OCI-LY7 (cell line): ENCODE results near the gene DVL1. TPM values are rescaled to one million over a fixed set of nuclear protein-coding genes. Genes with fewer than 3 reads are reported as not detected.

Experiments used
- BruUV-seq: library from RNA; stranded (reverse); fragments of 400-500 nt; replicated peaks from 2 replicates; lab custom pipeline; 2021; lab: Mats Ljungman, UMichigan
- CTCF ChIA-PET: fragments of 300-600 bp; sonication (Branson Sonifier 250); formaldehyde crosslinking; loops from one replicate; lab custom pipeline; 2022; ENCODE audit warnings: antibody characterized with exemption; ENCODE audit not compliant: unreplicated experiment; lab: Charles Lee
- POLR2A ChIA-PET: fragments of 300-600 bp; sonication (Branson Sonifier 250); formaldehyde crosslinking; loops from one replicate; lab custom pipeline; 2022; ENCODE audit warnings: antibody characterized with exemption; lab: Charles Lee
- DNase-seq: peaks from one replicate; pipeline ENCODE4 v3.0.0-alpha.2; 2015; ENCODE audit warnings: low spot score
- H2AFZ ChIP-seq: fragments of 200-600 bp; sonication (generic), shearing (Covaris generic); 2 replicates; pipeline ENCODE4 v1.6.1; 2014; ENCODE audit warnings: mild to moderate bottlenecking, antibody characterized with exemption, low read length, moderate library complexity
- H3K27ac ChIP-seq: fragments of 200-600 bp; sonication (generic); 2 replicates; pipeline ENCODE4 v1.5.1; 2014; ENCODE audit warnings: mixed run types, low read depth, mild to moderate bottlenecking, moderate library complexity, low read length, inconsistent platforms; ENCODE audit not compliant: poor library complexity, severe bottlenecking
- H3K36me3 ChIP-seq: fragments of 200-600 bp; sonication (generic); 2 replicates; pipeline ENCODE4 v1.6.1; 2014; ENCODE audit warnings: mild to moderate bottlenecking, antibody characterized with exemption, low read length, moderate library complexity, mixed read lengths; ENCODE audit not compliant: insufficient read depth
- H3K4me1 ChIP-seq: fragments of 200-600 bp; sonication (generic); 2 replicates; pipeline ENCODE4 v1.5.1; 2014; ENCODE audit warnings: mild to moderate bottlenecking, low read length; ENCODE audit not compliant: insufficient read depth, poor library complexity, severe bottlenecking
- H3K4me2 ChIP-seq: fragments of 200-600 bp; sonication (generic); 2 replicates; pipeline ENCODE4 v1.6.1; 2014; ENCODE audit warnings: mild to moderate bottlenecking, low read length
- H3K4me3 ChIP-seq: fragments of 200-600 bp; sonication (generic); 2 replicates; pipeline ENCODE4 v1.5.1; 2014; ENCODE audit warnings: mild to moderate bottlenecking, low read depth, low read length; ENCODE audit not compliant: poor library complexity, severe bottlenecking
- H3K79me2 ChIP-seq: fragments of 200-600 bp; sonication (generic); 2 replicates; pipeline ENCODE4 v1.6.1; 2016; ENCODE audit warnings: low read depth, mild to moderate bottlenecking, low read length, moderate library complexity, mixed read lengths; ENCODE audit not compliant: insufficient read depth
- H3K9me2 ChIP-seq: fragments of 200-600 bp; sonication (generic); 2 replicates; pipeline ENCODE4 v1.6.1; 2016; ENCODE audit warnings: mild to moderate bottlenecking, low read length, mixed read lengths; ENCODE audit not compliant: insufficient read depth
- H3K9me3 ChIP-seq: fragments of 200-600 bp; sonication (generic); 2 replicates; pipeline ENCODE4 v1.6.1; 2014; ENCODE audit warnings: mild to moderate bottlenecking, mixed run types, low read length, mixed read lengths
- H4K20me1 ChIP-seq: fragments of 200-600 bp; sonication (generic); 2 replicates; pipeline ENCODE4 v1.6.1; 2014; ENCODE audit warnings: mild to moderate bottlenecking, antibody characterized with exemption, low read length, moderate library complexity, mixed read lengths; ENCODE audit not compliant: insufficient read depth
- EZH2phosphoT487 ChIP-seq: fragments of 200-600 bp; sonication (generic); IDR thresholded peaks from 2 replicates; pipeline ENCODE4 v1.6.1; 2018; ENCODE audit warnings: low read depth, borderline replicate concordance, mild to moderate bottlenecking, mixed run types, antibody characterized with exemption, low read length, moderate library complexity, mixed read lengths
- intact Hi-C: fragments of 100-400 bp; cut with micrococcal nuclease; formaldehyde crosslinking; loops from one replicate; pipeline ENCODE4 v1.10.0; 2022; ENCODE audit not compliant: unreplicated experiment
- microRNA-seq: library from miRNA; unstranded; fragments of <30 nt; microRNA quantifications from one replicate; pipeline ENCODE4 v1.2.0, GENCODE V29; 2022; ENCODE audit warnings: borderline replicate concordance
- small RNA-seq: library from RNA; depleted of rRNA; stranded (forward); fragments of <200 nt; gene quantifications from one replicate; pipeline ENCODE3, GENCODE V24; 2014
- total RNA-seq, 2 experiments: library from RNA; depleted of rRNA in 1 of 2; stranded (reverse); fragments of >200 nt in 1 of 2; shearing (Covaris generic) in 1 of 2; gene quantifications; 2 replicates each; pipeline ENCODE4 v1.2.3, GENCODE V29; 2014 to 2022
- TF ChIP-seq, protein P1 (sequence below): fragments of 200-600 bp; sonication (generic); conservative IDR thresholded peaks from 2 replicates; pipeline ENCODE4 v1.5.1; 2014; ENCODE audit warnings: mild to moderate bottlenecking, antibody characterized with exemption, low read length, moderate library complexity, mixed read lengths

DVL1 gene
- total RNA-seq, 2 experiments from 2014 or later, result 27.8 to 47.1 TPM

DNA sequence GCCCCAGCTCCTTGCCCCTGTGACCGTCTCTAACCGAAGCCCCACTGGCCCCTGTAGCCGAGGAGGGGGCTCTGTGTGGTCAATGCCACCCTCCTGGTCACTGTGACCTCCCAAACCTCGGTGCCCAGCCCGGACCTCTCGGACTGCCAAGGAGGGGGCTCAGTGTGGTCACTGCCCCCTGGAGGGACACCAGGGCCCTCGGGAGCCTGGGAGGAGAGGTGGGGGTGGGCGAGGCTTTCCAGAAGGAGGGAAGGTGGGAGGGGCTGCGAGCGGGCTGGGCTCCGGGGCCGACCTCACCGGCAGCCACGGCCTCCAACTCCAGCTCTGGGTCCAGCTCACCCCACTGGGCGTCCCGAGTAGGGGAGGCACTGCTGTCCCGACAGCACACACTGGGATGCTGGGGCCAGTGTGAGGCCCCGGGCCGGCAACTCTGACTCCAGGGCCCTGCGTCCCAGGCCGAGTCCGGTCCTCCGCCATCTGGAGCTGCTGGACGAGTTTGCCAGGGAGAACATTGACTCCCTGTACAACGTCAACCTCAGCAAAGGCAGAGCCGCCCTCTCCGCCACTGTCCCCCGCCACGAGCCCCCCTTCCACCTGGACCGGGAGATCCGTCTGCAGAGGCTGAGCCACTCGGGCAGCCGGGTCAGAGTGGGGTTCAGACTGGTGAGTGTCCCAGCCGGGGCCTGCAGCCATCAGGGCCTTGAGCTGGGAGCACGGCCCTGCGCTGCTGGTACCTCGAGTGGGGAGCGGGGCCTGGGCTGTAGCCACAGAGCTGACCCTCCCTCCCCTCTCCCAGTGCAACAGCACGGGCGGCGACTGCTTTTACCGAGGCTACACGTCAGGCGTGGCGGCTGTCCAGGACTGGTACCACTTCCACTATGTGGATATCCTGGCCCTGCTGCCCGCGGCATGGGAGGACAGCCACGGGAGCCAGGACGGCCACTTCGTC, 62.6 kb downstream of the DVL1 start:
- no peak overlapping the region for H3K27ac ChIP-seq
- H3K79me2 ChIP-seq, result no peaks in the 10 kb centered on the region
- H4K20me1 ChIP-seq, result no peaks in the 10 kb centered on the region
- no peaks in the 10 kb centered on the region for H3K9me2 ChIP-seq
- no peak for DNase-seq
- no TSS peak for BruUV-seq
- TF ChIP-seq, protein P1, sequence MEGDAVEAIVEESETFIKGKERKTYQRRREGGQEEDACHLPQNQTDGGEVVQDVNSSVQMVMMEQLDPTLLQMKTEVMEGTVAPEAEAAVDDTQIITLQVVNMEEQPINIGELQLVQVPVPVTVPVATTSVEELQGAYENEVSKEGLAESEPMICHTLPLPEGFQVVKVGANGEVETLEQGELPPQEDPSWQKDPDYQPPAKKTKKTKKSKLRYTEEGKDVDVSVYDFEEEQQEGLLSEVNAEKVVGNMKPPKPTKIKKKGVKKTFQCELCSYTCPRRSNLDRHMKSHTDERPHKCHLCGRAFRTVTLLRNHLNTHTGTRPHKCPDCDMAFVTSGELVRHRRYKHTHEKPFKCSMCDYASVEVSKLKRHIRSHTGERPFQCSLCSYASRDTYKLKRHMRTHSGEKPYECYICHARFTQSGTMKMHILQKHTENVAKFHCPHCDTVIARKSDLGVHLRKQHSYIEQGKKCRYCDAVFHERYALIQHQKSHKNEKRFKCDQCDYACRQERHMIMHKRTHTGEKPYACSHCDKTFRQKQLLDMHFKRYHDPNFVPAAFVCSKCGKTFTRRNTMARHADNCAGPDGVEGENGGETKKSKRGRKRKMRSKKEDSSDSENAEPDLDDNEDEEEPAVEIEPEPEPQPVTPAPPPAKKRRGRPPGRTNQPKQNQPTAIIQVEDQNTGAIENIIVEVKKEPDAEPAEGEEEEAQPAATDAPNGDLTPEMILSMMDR, result no peak
- TF ChIP-seq EZH2phosphoT487, result no peak
- ChIA-PET CTCF (no interaction called here), POLR2A (no interaction called here)
- intact Hi-C loops, result no loop called here
- no peak overlapping the region for H3K4me2 ChIP-seq
- H3K9me3 ChIP-seq, result no peaks in the 10 kb centered on the region
- H3K4me3 ChIP-seq, result no peak overlapping the region
- no peaks in the 10 kb centered on the region for H3K36me3 ChIP-seq
- H3K4me1 ChIP-seq, result no peaks in the 10 kb centered on the region
- H2AFZ ChIP-seq, result no peak overlapping the region

DNA sequence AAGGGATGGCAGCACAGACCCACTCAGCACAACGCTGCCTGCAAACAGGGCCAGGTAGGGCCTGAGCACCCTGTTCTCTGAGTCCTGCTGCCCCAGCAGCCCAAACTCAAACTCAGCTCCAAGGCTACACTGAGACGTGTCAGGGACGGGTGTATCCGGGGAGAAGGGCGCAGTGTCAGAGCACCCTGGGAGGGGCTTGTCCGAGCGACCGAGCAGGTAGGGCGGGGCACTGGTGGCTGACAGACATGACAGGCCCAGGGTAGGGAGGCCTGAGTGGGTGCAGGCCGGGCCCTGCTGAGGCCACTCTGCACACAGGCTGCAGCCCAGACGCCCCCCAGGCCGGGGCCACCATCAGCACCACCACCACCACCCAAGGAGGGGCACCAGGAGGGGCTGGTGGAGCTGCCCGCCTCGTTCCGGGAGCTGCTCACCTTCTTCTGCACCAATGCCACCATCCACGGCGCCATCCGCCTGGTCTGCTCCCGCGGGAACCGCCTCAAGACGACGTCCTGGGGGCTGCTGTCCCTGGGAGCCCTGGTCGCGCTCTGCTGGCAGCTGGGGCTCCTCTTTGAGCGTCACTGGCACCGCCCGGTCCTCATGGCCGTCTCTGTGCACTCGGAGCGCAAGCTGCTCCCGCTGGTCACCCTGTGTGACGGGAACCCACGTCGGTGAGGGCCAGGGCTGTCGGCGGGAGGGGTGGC, 63.5 kb downstream of the DVL1 start:
- ChIA-PET CTCF (no interaction called here), POLR2A (no interaction called here)
- H2AFZ ChIP-seq, result no peak overlapping the region
- no peaks in the 10 kb centered on the region for H3K36me3 ChIP-seq
- H3K9me2 ChIP-seq, result no peaks in the 10 kb centered on the region
- TF ChIP-seq EZH2phosphoT487, result no peak
- TF ChIP-seq, protein P1, result no peak
- H3K4me1 ChIP-seq, result no peaks in the 10 kb centered on the region
- H3K4me3 ChIP-seq, result no peak overlapping the region
- intact Hi-C loops, result no loop called here
- no peaks in the 10 kb centered on the region for H3K9me3 ChIP-seq
- BruUV-seq, result no TSS peak
- H3K27ac ChIP-seq, result no peak overlapping the region
- no peak overlapping the region for H3K4me2 ChIP-seq
- no peak for DNase-seq
- H4K20me1 ChIP-seq, result no peaks in the 10 kb centered on the region
- H3K79me2 ChIP-seq, result no peaks in the 10 kb centered on the region

Small RNA genes lying within 50 kb of the gene (microRNA-seq; reads per million reads assigned to microRNA genes)
- 2.3 reads per million for gene MIR6726
- 6.8 reads per million for gene MIR6727
- not detected for gene MIR6808

Small RNA genes lying within 50 kb of the gene (small RNA-seq; reads per million reads assigned to genes)
- gene MIR6726, result not detected

Other genes starting within 250 kb of the DVL1 start
- 13.1 and 27.6 TPM in 2 replicates for gene C1orf159, start 233.3 kb downstream of the DVL1 start, total RNA-seq (2014; rRNA removed; shearing (Covaris generic))
- gene C1orf159, start 233.3 kb downstream of the DVL1 start, total RNA-seq (2022), result 24.1 and 24.5 TPM in 2 replicates
- not detected in 2 replicates for gene TTLL10, start 175.5 kb downstream of the DVL1 start, total RNA-seq (2014; rRNA removed; shearing (Covaris generic))
- gene TTLL10, start 175.5 kb downstream of the DVL1 start, total RNA-seq (2022), result not detected in 2 replicates
- not detected in 2 replicates for gene TNFRSF18, start 142.8 kb downstream of the DVL1 start, total RNA-seq (2014; rRNA removed; shearing (Covaris generic))
- gene TNFRSF18, start 142.8 kb downstream of the DVL1 start, total RNA-seq (2022), result not detected in 2 replicates
- gene TNFRSF4, start 135.3 kb downstream of the DVL1 start, total RNA-seq (2014; rRNA removed; shearing (Covaris generic)), result not detected in 2 replicates
- gene TNFRSF4, start 135.3 kb downstream of the DVL1 start, total RNA-seq (2022), result 1.1 and 1.4 TPM in 2 replicates
- 44.2 and 47.7 TPM in 2 replicates for gene SDF4, start 117.4 kb downstream of the DVL1 start, total RNA-seq (2014; rRNA removed; shearing (Covaris generic))
- 82.8 and 85.7 TPM in 2 replicates for gene SDF4, start 117.4 kb downstream of the DVL1 start, total RNA-seq (2022)
- 36.2 and 37.7 TPM in 2 replicates for gene B3GALT6, start 117.2 kb downstream of the DVL1 start, total RNA-seq (2014; rRNA removed; shearing (Covaris generic))
- 25.0 and 27.1 TPM in 2 replicates for gene B3GALT6, start 117.2 kb downstream of the DVL1 start, total RNA-seq (2022)
- gene C1QTNF12, start 102.7 kb downstream of the DVL1 start, total RNA-seq (2014; rRNA removed; shearing (Covaris generic)), result 0.49 and 1.8 TPM in 2 replicates
- 6.1 and 7.0 TPM in 2 replicates for gene C1QTNF12, start 102.7 kb downstream of the DVL1 start, total RNA-seq (2022)
- 61.6 and 69.2 TPM in 2 replicates for gene UBE2J2, start 75.6 kb downstream of the DVL1 start, total RNA-seq (2014; rRNA removed; shearing (Covaris generic))
- 87.0 and 88.7 TPM in 2 replicates for gene UBE2J2, start 75.6 kb downstream of the DVL1 start, total RNA-seq (2022)
- 3.9 and 6.2 TPM in 2 replicates for gene SCNN1D, start 69.0 kb downstream of the DVL1 start, total RNA-seq (2014; rRNA removed; shearing (Covaris generic))
- gene SCNN1D, start 69.0 kb downstream of the DVL1 start, total RNA-seq (2022), result 11.3 and 12.7 TPM in 2 replicates
- gene ACAP3, start 41.5 kb downstream of the DVL1 start, total RNA-seq (2014; rRNA removed; shearing (Covaris generic)), result 26.3 and 26.8 TPM in 2 replicates
- 47.6 and 47.7 TPM in 2 replicates for gene ACAP3, start 41.5 kb downstream of the DVL1 start, total RNA-seq (2022)
- 41.8 and 57.1 TPM in 2 replicates for gene PUSL1, start 40.8 kb downstream of the DVL1 start, total RNA-seq (2014; rRNA removed; shearing (Covaris generic))
- 31.3 and 32.2 TPM in 2 replicates for gene PUSL1, start 40.8 kb downstream of the DVL1 start, total RNA-seq (2022)
- 128 and 142 TPM in 2 replicates for gene INTS11, start 24.8 kb downstream of the DVL1 start, total RNA-seq (2014; rRNA removed; shearing (Covaris generic))
- gene INTS11, start 24.8 kb downstream of the DVL1 start, total RNA-seq (2022), result 146 and 162 TPM in 2 replicates
- gene CPTP, start 24.6 kb downstream of the DVL1 start, total RNA-seq (2014; rRNA removed; shearing (Covaris generic)), result 16.6 and 18.5 TPM in 2 replicates
- 20.3 and 20.6 TPM in 2 replicates for gene CPTP, start 24.6 kb downstream of the DVL1 start, total RNA-seq (2022)
- gene TAS1R3, start 18.1 kb downstream of the DVL1 start, total RNA-seq (2014; rRNA removed; shearing (Covaris generic)), result 0.41 and 1.1 TPM in 2 replicates
- gene TAS1R3, start 18.1 kb downstream of the DVL1 start, total RNA-seq (2022), result 0.99 and 1.2 TPM in 2 replicates
- not detected in 2 replicates for gene MXRA8, start 9.1 kb upstream of the DVL1 start, total RNA-seq (2014; rRNA removed; shearing (Covaris generic))
- not detected in 2 replicates for gene MXRA8, start 9.1 kb upstream of the DVL1 start, total RNA-seq (2022)
- gene AURKAIP1, start 25.8 kb upstream of the DVL1 start, total RNA-seq (2014; rRNA removed; shearing (Covaris generic)), result 156 and 163 TPM in 2 replicates
- gene AURKAIP1, start 25.8 kb upstream of the DVL1 start, total RNA-seq (2022), result 145 and 172 TPM in 2 replicates
- gene CCNL2, start 49.9 kb upstream of the DVL1 start, total RNA-seq (2014; rRNA removed; shearing (Covaris generic)), result 297 and 307 TPM in 2 replicates
- 213 and 238 TPM in 2 replicates for gene CCNL2, start 49.9 kb upstream of the DVL1 start, total RNA-seq (2022)
- 165 and 196 TPM in 2 replicates for gene MRPL20, start 57.9 kb upstream of the DVL1 start, total RNA-seq (2014; rRNA removed; shearing (Covaris generic))
- gene MRPL20, start 57.9 kb upstream of the DVL1 start, total RNA-seq (2022), result 116 and 143 TPM in 2 replicates
- gene ANKRD65, start 71.9 kb upstream of the DVL1 start, total RNA-seq (2014; rRNA removed; shearing (Covaris generic)), result not detected in 2 replicates
- gene ANKRD65, start 71.9 kb upstream of the DVL1 start, total RNA-seq (2022), result not detected in 2 replicates
- gene VWA1, start 86.3 kb upstream of the DVL1 start, total RNA-seq (2014; rRNA removed; shearing (Covaris generic)), result not detected in 2 replicates
- not detected in 2 replicates for gene VWA1, start 86.3 kb upstream of the DVL1 start, total RNA-seq (2022)
- gene ATAD3C, start 100.3 kb upstream of the DVL1 start, total RNA-seq (2014; rRNA removed; shearing (Covaris generic)), result 1.6 TPM in 1 of 2 replicates, not detected in the other
- gene ATAD3C, start 100.3 kb upstream of the DVL1 start, total RNA-seq (2022), result 2.1 and 3.0 TPM in 2 replicates
- gene ATAD3B, start 122.3 kb upstream of the DVL1 start, total RNA-seq (2014; rRNA removed; shearing (Covaris generic)), result 43.8 and 54.9 TPM in 2 replicates
- gene ATAD3B, start 122.3 kb upstream of the DVL1 start, total RNA-seq (2022), result 54.3 and 62.4 TPM in 2 replicates
- 79.9 and 81.9 TPM in 2 replicates for gene ATAD3A, start 162.7 kb upstream of the DVL1 start, total RNA-seq (2014; rRNA removed; shearing (Covaris generic))
- 83.3 and 88.6 TPM in 2 replicates for gene ATAD3A, start 162.7 kb upstream of the DVL1 start, total RNA-seq (2022)
- gene TMEM240, start 191.2 kb upstream of the DVL1 start, total RNA-seq (2014; rRNA removed; shearing (Covaris generic)), result 0.64 and 0.76 TPM in 2 replicates
- 2.1 and 2.7 TPM in 2 replicates for gene TMEM240, start 191.2 kb upstream of the DVL1 start, total RNA-seq (2022)
- 97.7 and 101 TPM in 2 replicates for gene SSU72, start 225.4 kb upstream of the DVL1 start, total RNA-seq (2014; rRNA removed; shearing (Covaris generic))
- 141 and 149 TPM in 2 replicates for gene SSU72, start 225.4 kb upstream of the DVL1 start, total RNA-seq (2022)